Measurements from ENCODE around the gene NSUN6.

Gene NSUN6

DNA sequence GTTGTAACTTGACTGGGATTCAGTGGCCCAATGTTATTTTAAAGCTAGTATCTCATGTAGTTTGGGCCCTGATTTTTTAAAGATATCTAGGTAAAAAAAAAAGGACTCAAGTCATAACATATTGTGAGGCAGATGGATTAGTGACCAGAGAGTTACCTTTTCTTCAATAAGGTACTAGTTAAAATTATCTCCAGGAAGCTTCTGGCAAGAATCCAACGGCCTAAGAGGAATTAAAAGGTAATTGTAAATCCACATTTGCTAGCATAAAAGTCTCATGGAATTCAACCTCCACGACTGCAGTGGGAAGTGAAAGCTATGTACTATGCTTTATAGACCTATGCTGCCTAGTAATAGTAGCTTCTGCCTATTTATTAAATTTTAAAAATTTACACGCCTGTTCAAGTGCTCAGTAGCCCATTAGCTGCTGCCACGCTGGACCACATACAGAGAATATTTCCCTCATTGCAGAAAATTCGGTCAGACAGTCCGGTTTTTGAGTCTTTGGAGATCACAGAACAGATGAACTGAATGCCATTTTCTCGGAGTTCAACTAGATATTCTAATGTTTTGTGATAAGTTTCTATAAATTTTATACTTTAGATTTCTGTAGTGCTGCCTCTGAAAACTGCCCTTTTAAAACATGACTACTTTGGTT, 118.4 kb downstream of the NSUN6 start:
- Histone ChIP-seq H3K4me3 (ENCODE audit: low read length) (no peak overlapping the region), H3K4me1 (ENCODE audit: control insufficient read depth, insufficient read depth, low read length) (peaks cover 3% of the 10 kb centered on the region), H3K36me3 (ENCODE audit: control insufficient read depth, insufficient read depth, low read length) (peaks cover under 1% of the 10 kb centered on the region), H3K9ac (ENCODE audit: low read length) (no peak overlapping the region), H3K27me3 (ENCODE audit: control insufficient read depth, insufficient read depth, low read length) (no peaks in the 10 kb centered on the region), H3K27ac (ENCODE audit: low read depth, low read length) (no peak overlapping the region)

GRCh38 chr10:18528292-18528691, 123.1 kb downstream of the NSUN6 start:
- Histone ChIP-seq H3K4me1 (ENCODE audit: control insufficient read depth, insufficient read depth, low read length) (peaks cover 4% of the 10 kb centered on the region), H3K9ac (ENCODE audit: low read length) (no peak overlapping the region), H3K27ac (ENCODE audit: low read depth, low read length) (no peak overlapping the region), H3K36me3 (ENCODE audit: control insufficient read depth, insufficient read depth, low read length) (no peaks in the 10 kb centered on the region), H3K4me3 (ENCODE audit: low read length) (no peak overlapping the region), H3K27me3 (ENCODE audit: control insufficient read depth, insufficient read depth, low read length) (no peaks in the 10 kb centered on the region)

DNA sequence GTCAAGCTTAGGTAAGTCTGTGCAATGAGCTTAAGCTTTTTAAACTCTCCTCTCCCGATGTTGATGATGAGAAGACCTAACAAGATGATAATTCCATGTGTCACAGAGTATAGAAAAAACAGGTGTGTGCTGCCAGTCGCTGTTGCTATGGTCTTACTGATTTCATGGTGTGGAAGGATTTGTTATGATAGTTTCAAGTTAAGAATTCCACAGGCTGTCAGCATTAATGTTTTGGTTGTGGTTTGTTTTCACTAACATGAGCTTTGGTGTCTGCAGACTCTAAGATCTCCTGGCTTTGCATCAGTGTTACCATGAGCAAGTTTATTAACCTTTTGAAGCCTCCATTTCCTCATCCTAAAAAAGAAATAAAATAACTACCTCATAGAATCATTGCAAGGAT, 123.7 kb downstream of the NSUN6 start:
- H3K27ac ChIP-seq (ENCODE audit: low read depth, low read length), result no peak overlapping the region
- H3K36me3 ChIP-seq (ENCODE audit: control insufficient read depth, insufficient read depth, low read length), result no peaks in the 10 kb centered on the region
- H3K9ac ChIP-seq (ENCODE audit: low read length), result no peak overlapping the region
- no peak overlapping the region for H3K4me3 ChIP-seq (ENCODE audit: low read length)
- no peaks in the 10 kb centered on the region for H3K27me3 ChIP-seq (ENCODE audit: control insufficient read depth, insufficient read depth, low read length)
- H3K4me1 ChIP-seq (ENCODE audit: control insufficient read depth, insufficient read depth, low read length), result peaks cover 7% of the 10 kb centered on the region

- Histone ChIP-seq H3K27me3 (ENCODE audit: control insufficient read depth, insufficient read depth, low read length) (no peaks in the 10 kb centered on the region), H3K36me3 (ENCODE audit: control insufficient read depth, insufficient read depth, low read length) (peaks cover 2% of the 10 kb centered on the region), H3K27ac (ENCODE audit: low read depth, low read length) (no peak overlapping the region), H3K4me1 (ENCODE audit: control insufficient read depth, insufficient read depth, low read length) (peaks cover 7% of the 10 kb centered on the region), H3K4me3 (ENCODE audit: low read length) (no peak overlapping the region), H3K9ac (ENCODE audit: low read length) (no peak overlapping the region)
Measured at GRCh38 chr10:18523858-18524257, 127.5 kb downstream of the NSUN6 start.

- Histone ChIP-seq H3K27ac (ENCODE audit: low read depth, low read length) (no peak overlapping the region), H3K4me3 (ENCODE audit: low read length) (no peak overlapping the region), H3K9ac (ENCODE audit: low read length) (no peak overlapping the region), H3K4me1 (ENCODE audit: control insufficient read depth, insufficient read depth, low read length) (peaks cover 3% of the 10 kb centered on the region), H3K27me3 (ENCODE audit: control insufficient read depth, insufficient read depth, low read length) (no peaks in the 10 kb centered on the region), H3K36me3 (ENCODE audit: control insufficient read depth, insufficient read depth, low read length) (peaks cover 2% of the 10 kb centered on the region)
Measured at GRCh38 chr10:18523025-18523424, 128.4 kb downstream of the NSUN6 start.

- H3K4me1 ChIP-seq (ENCODE audit: control insufficient read depth, insufficient read depth, low read length), result no peaks in the 10 kb centered on the region
- H3K4me3 ChIP-seq (ENCODE audit: low read length), result no peak overlapping the region
- no peak overlapping the region for H3K27ac ChIP-seq (ENCODE audit: low read depth, low read length)
- no peak overlapping the region for H3K9ac ChIP-seq (ENCODE audit: low read length)
- H3K27me3 ChIP-seq (ENCODE audit: control insufficient read depth, insufficient read depth, low read length), result no peaks in the 10 kb centered on the region
- H3K36me3 ChIP-seq (ENCODE audit: control insufficient read depth, insufficient read depth, low read length), result no peaks in the 10 kb centered on the region
Measured at GRCh38 chr10:18516851-18517250, 134.5 kb downstream of the NSUN6 start.

DNA sequence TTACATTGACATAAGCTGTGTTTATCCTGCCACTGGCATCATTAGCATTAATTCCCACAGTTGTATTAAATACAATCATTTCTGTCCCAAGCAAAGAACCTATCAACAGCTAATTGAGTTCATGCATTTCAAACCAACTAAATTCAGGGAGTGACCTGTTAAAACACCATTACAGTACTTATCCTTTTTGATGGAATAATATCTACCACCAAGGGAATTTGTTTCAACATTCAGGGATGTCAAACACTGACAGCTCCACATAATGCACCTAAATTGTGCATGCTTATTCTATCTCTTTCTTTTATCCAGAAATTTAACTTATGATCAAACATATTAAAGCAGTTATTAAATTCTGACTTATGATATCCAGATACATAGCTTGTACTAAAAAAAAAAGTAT, 136.8 kb downstream of the NSUN6 start:
- H3K27ac ChIP-seq (ENCODE audit: low read depth, low read length), result no peak overlapping the region
- H3K36me3 ChIP-seq (ENCODE audit: control insufficient read depth, insufficient read depth, low read length), result no peaks in the 10 kb centered on the region
- no peaks in the 10 kb centered on the region for H3K4me1 ChIP-seq (ENCODE audit: control insufficient read depth, insufficient read depth, low read length)
- H3K9ac ChIP-seq (ENCODE audit: low read length), result no peak overlapping the region
- no peak overlapping the region for H3K4me3 ChIP-seq (ENCODE audit: low read length)
- H3K27me3 ChIP-seq (ENCODE audit: control insufficient read depth, insufficient read depth, low read length), result no peaks in the 10 kb centered on the region

DNA sequence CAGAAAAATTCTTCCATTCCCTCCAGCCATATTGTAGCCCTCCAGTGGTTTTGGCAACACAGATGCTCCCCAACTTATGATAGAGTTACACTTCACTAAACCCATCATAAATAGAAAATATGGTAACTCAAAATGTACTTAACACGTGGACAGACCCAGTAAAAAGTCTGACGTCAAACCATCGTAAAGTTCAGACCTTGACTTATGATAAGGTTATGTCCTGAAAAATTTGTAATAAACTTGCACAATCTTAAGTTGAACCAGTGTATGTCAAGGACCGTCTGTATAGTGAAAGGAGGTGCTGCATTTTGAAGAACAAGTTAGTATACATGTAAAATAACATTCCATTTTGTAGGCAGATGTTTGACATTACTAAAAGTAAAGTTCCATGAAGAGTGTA, 142.8 kb downstream of the NSUN6 start:
- Histone ChIP-seq H3K27me3 (ENCODE audit: control insufficient read depth, insufficient read depth, low read length) (no peaks in the 10 kb centered on the region), H3K27ac (ENCODE audit: low read depth, low read length) (no peak overlapping the region), H3K9ac (ENCODE audit: low read length) (no peak overlapping the region), H3K4me1 (ENCODE audit: control insufficient read depth, insufficient read depth, low read length) (no peaks in the 10 kb centered on the region), H3K4me3 (ENCODE audit: low read length) (no peak overlapping the region), H3K36me3 (ENCODE audit: control insufficient read depth, insufficient read depth, low read length) (no peaks in the 10 kb centered on the region)

DNA sequence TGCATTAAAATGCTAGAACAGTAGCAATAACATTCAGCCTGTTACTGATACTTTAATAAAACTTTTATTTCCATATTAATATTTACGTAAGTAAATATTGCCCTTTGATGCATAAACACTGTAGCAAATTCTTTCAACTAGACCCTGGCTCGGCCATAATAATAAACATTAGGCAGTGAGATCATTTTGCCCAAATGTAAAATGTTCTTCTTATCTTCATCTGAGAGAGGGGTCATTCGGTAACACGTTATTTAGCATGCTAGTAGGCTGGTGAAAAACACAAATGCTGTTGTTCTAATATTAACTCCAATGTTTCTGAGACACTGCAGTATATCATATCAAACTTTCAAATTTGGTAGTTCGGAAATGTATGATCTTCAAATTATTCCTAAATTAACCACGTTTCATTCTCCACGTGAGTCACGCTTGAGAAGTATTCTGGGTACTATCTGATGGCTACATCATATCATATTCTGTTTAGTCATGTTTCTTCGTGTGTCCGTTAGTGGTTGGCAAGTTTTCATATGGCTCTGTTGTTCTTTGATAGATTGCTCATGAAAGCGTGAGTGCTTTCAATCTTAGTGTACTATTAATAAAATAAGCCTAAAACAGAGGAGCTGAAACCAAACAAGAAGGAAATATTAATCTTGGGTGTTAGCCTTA, 145.8 kb downstream of the NSUN6 start:
- Histone ChIP-seq H3K36me3 (ENCODE audit: control insufficient read depth, insufficient read depth, low read length) (no peaks in the 10 kb centered on the region), H3K4me1 (ENCODE audit: control insufficient read depth, insufficient read depth, low read length) (no peaks in the 10 kb centered on the region), H3K4me3 (ENCODE audit: low read length) (no peak overlapping the region), H3K27ac (ENCODE audit: low read depth, low read length) (no peak overlapping the region), H3K9ac (ENCODE audit: low read length) (no peak overlapping the region), H3K27me3 (ENCODE audit: control insufficient read depth, insufficient read depth, low read length) (no peaks in the 10 kb centered on the region)

DNA sequence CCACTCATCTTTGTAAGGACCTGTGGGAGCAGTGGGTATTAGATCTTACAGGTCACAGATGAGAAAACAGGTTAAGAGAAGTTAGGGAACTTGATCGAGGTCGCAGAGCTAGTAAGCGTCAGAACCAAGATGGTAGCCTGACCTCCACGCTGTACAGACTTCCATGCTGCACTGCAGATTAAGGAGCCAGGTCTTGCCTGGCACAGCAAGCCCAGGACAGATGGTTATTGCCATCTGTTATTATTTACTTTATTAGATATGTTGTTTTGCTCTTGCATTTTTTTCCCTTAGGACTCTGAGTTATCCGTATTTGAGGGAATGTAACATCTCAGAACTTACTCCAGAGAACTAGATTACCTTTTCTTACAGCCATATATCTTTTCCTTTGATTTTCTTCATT, 147.2 kb downstream of the NSUN6 start:
- H3K4me3 ChIP-seq (ENCODE audit: low read length), result no peak overlapping the region
- H3K36me3 ChIP-seq (ENCODE audit: control insufficient read depth, insufficient read depth, low read length), result no peaks in the 10 kb centered on the region
- H3K27me3 ChIP-seq (ENCODE audit: control insufficient read depth, insufficient read depth, low read length), result no peaks in the 10 kb centered on the region
- H3K27ac ChIP-seq (ENCODE audit: low read depth, low read length), result no peak overlapping the region
- no peak overlapping the region for H3K9ac ChIP-seq (ENCODE audit: low read length)
- no peaks in the 10 kb centered on the region for H3K4me1 ChIP-seq (ENCODE audit: control insufficient read depth, insufficient read depth, low read length)

DNA sequence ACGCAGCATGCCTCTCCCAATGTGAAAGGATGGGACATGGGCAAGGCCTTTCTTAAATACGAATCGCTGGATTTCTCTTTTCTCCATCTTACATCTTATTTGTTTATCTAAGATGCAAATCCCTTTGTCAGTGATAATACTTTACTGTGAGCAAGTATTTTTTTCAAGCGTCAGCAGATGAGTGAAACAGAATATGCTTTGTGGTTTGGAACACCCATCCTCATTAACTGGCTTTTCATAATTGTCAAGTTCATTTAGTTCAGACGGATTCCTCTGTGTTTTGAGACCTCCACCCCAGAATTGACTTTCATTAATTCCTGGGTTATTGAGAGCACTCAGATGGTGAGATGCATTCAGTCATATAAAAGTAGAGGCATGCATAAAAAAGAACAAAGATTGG, 149.8 kb downstream of the NSUN6 start:
- no peaks in the 10 kb centered on the region for H3K27me3 ChIP-seq (ENCODE audit: control insufficient read depth, insufficient read depth, low read length)
- H3K4me3 ChIP-seq (ENCODE audit: low read length), result no peak overlapping the region
- no peak overlapping the region for H3K27ac ChIP-seq (ENCODE audit: low read depth, low read length)
- no peaks in the 10 kb centered on the region for H3K4me1 ChIP-seq (ENCODE audit: control insufficient read depth, insufficient read depth, low read length)
- H3K9ac ChIP-seq (ENCODE audit: low read length), result no peak overlapping the region
- no peaks in the 10 kb centered on the region for H3K36me3 ChIP-seq (ENCODE audit: control insufficient read depth, insufficient read depth, low read length)

DNA sequence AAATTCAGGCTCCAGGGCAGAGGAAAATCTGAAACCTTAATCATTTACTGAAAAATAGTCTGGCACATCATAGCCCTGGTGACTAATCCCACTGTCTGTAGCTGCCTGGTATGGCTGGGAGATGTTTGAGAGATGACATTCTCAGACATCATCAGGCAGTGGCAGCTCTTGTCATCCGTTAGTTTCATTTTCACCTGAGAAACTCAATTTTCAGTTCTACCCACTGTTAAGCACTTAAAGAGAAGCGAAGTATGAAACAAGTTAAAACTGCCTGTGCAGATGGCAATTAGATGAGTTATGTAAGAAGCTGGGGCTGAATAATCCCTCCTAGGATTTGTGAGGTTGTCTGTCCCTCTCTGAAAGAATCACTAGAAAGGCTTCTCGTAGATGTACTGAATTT, 150.2 kb downstream of the NSUN6 start:
- Histone ChIP-seq H3K4me1 (ENCODE audit: control insufficient read depth, insufficient read depth, low read length) (no peaks in the 10 kb centered on the region), H3K27ac (ENCODE audit: low read depth, low read length) (no peak overlapping the region), H3K27me3 (ENCODE audit: control insufficient read depth, insufficient read depth, low read length) (no peaks in the 10 kb centered on the region), H3K4me3 (ENCODE audit: low read length) (no peak overlapping the region), H3K9ac (ENCODE audit: low read length) (no peak overlapping the region), H3K36me3 (ENCODE audit: control insufficient read depth, insufficient read depth, low read length) (no peaks in the 10 kb centered on the region)

DNA sequence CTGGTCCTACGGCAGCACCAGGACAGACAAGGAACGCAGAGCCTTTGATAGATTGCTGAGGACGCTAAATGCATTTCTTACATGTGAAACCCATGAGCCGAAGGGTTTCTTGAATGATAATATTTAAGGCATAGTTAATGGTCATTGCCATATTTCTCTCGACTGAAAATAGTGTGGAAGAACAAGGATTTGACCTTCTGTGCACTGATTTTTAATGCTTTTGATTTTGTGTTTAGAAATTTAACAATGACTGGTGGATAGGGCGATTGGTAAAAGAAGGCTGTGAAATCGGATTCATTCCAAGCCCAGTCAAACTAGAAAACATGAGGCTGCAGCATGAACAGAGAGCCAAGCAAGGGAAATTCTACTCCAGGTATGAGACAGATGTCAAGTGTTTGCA, 150.8 kb downstream of the NSUN6 start:
- H3K9ac ChIP-seq (ENCODE audit: low read length), result no peak overlapping the region
- H3K36me3 ChIP-seq (ENCODE audit: control insufficient read depth, insufficient read depth, low read length), result no peaks in the 10 kb centered on the region
- no peak overlapping the region for H3K27ac ChIP-seq (ENCODE audit: low read depth, low read length)
- no peaks in the 10 kb centered on the region for H3K27me3 ChIP-seq (ENCODE audit: control insufficient read depth, insufficient read depth, low read length)
- H3K4me3 ChIP-seq (ENCODE audit: low read length), result no peak overlapping the region
- no peaks in the 10 kb centered on the region for H3K4me1 ChIP-seq (ENCODE audit: control insufficient read depth, insufficient read depth, low read length)

Data from rectal smooth muscle tissue (tissue), 1 donor.